CD4-positive, alpha-beta memory T cell (primary cell): ENCODE measurements around the gene ZNF777. TPM values are rescaled to one million over a fixed set of nuclear protein-coding genes. Genes with fewer than 3 reads are reported as not detected.
"Not testable (repeated sequence)": the region's sequence is repeated elsewhere in the genome, so short reads cannot be mapped to it uniquely, and the experiment has no call there.

ENCODE experiments used
- CTCF ChIA-PET: fragments of 350-600 bp; sonication (Branson Sonifier 250); formaldehyde crosslinking; loops from one replicate; lab custom pipeline; 2021; ENCODE audit warnings: inconsistent platforms; ENCODE audit not compliant: partially characterized antibody; lab: Charles Lee
- POLR2A ChIA-PET: fragments of 350-600 bp; sonication (Branson Sonifier 250); formaldehyde crosslinking; loops from one replicate; lab custom pipeline; 2021; ENCODE audit not compliant: partially characterized antibody; lab: Charles Lee
- DNase-seq, 5 donors: peaks; one replicate each; pipeline versions ENCODE4 v3.0.0 to v3.0.0-alpha.2; 2020 to 2022; ENCODE audit warnings: mixed read lengths in 1 of 5
- H3K27ac ChIP-seq: one replicate; pipeline ENCODE4 v1.7.0; 2013; ENCODE audit warnings: low read depth, low read length
- H3K27me3 ChIP-seq: 2 replicates; pipeline ENCODE4 v1.7.0; 2013; ENCODE audit warnings: mild to moderate bottlenecking, low read length, moderate library complexity; ENCODE audit not compliant: insufficient read depth
- H3K36me3 ChIP-seq: 2 replicates; pipeline ENCODE4 v1.7.0; 2013; ENCODE audit warnings: mild to moderate bottlenecking, low read length, moderate library complexity; ENCODE audit not compliant: insufficient read depth
- H3K4me1 ChIP-seq: 2 replicates; pipeline ENCODE4 v1.7.0; 2013; ENCODE audit warnings: mild to moderate bottlenecking, low read length, moderate library complexity; ENCODE audit not compliant: insufficient read depth
- H3K4me3 ChIP-seq, 2 donors: one replicate each; pipeline ENCODE4 v1.7.0; 2013; ENCODE audit warnings: low read length in 2 of 2, mild to moderate bottlenecking in 1 of 2
- H3K9me3 ChIP-seq, 2 donors: one replicate each; pipeline ENCODE4 v1.7.0; 2013; ENCODE audit warnings: low read length in 2 of 2, control low read depth in 1 of 2; ENCODE audit not compliant: control insufficient read depth in 1 of 2
- H3K27ac Mint-ChIP-seq, 7 donors: one replicate each; pipeline ENCODE4 v1.8.0; 2020 to 2021; ENCODE audit warnings: mixed read lengths in 7 of 7, mild to moderate bottlenecking in 6 of 7, inconsistent platforms in 3 of 7, moderate library complexity in 3 of 7
- H3K27me3 Mint-ChIP-seq, 2 donors: one replicate each; pipeline ENCODE4 v1.8.0; 2020 to 2021; ENCODE audit warnings: mixed read lengths in 2 of 2
- H3K36me3 Mint-ChIP-seq, 2 donors: one replicate each; pipeline ENCODE4 v1.8.0; 2020 to 2021; ENCODE audit warnings: mixed read lengths in 2 of 2, inconsistent platforms in 1 of 2, mild to moderate bottlenecking in 1 of 2
- H3K4me1 Mint-ChIP-seq, 4 donors: one replicate each; pipeline ENCODE4 v1.8.0; 2020 to 2021; ENCODE audit warnings: mixed read lengths in 4 of 4, mild to moderate bottlenecking in 1 of 4
- H3K4me3 Mint-ChIP-seq, 8 donors: one replicate each; pipeline ENCODE4 v1.8.0; 2020 to 2021; ENCODE audit warnings: mixed read lengths in 8 of 8, mild to moderate bottlenecking in 7 of 8, moderate library complexity in 6 of 8, inconsistent platforms in 3 of 8
- H3K9me3 Mint-ChIP-seq, 8 donors: one replicate each; pipeline ENCODE4 v1.8.0; 2020 to 2021; ENCODE audit warnings: mixed read lengths in 8 of 8, mild to moderate bottlenecking in 5 of 8, inconsistent platforms in 3 of 8, moderate library complexity in 1 of 8
- intact Hi-C: fragments of 100-400 bp; cut with micrococcal nuclease; formaldehyde crosslinking; loops from one replicate; pipeline ENCODE4 v1.15.1; 2023
- polyA plus RNA-seq, 2 donors: library from polyadenylated mRNA; unstranded; fragments of 300-500 nt; fragmentation: Illumina TruSeq; gene quantifications; one replicate each; pipeline ENCODE4 v1.2.3, GENCODE V29; 2021
- total RNA-seq, 2 experiments: library from RNA; stranded (reverse); gene quantifications; one replicate each; pipeline ENCODE4 v1.2.3, GENCODE V29; 2021

Gene ZNF777
- total and polyA plus RNA-seq, 4 experiments from 2014 or later, result 0.19 to 16.8 (median 9.8) TPM

- Mint-ChIP-seq H3K4me3 (no peak overlapping the region), H3K27ac (no peak overlapping the region), H3K4me1 (peaks cover 18 to 29% (median 24%) of the 10 kb centered on the region in 4 donors), H3K36me3 (peaks cover 31 to 61% of the 10 kb centered on the region in 2 donors), H3K9me3 (peaks cover 0 to 1% (median 0%) of the 10 kb centered on the region in 8 donors), H3K27me3 (no peaks in the 10 kb centered on the region)
- CTCF ChIA-PET, result interaction anchor here (1.0 to 1.2 kb wide), 2 partner anchors 15 to 32 kb away, joined by 3 to 5 read pairs; no protein-coding TSS in a partner anchor
- H3K4me3 ChIP-seq, result no peak overlapping the region
- peaks cover 38% of the 10 kb centered on the region for H3K36me3 ChIP-seq
- intact Hi-C loops, result no loop called here
- POLR2A ChIA-PET, result no interaction called here
- H3K27ac ChIP-seq, result no peak overlapping the region
- peaks cover 17% of the 10 kb centered on the region for H3K4me1 ChIP-seq
- DNase-seq, result no peak
- H3K27me3 ChIP-seq, result no peaks in the 10 kb centered on the region
- no peaks in the 10 kb centered on the region for H3K9me3 ChIP-seq
Measured at GRCh38 chr7:149454750-149455149, 6.1 kb downstream of the ZNF777 start.

GRCh38 chr7:149454006-149454405 lies 6.9 kb downstream of the ZNF777 start:
- Histone ChIP-seq H3K27me3 (no peaks in the 10 kb centered on the region), H3K4me3 (no peak overlapping the region), H3K36me3 (peaks cover 45% of the 10 kb centered on the region), H3K27ac (no peak overlapping the region), H3K9me3 (no peaks in the 10 kb centered on the region), H3K4me1 (peaks cover 13% of the 10 kb centered on the region)
- DNase-seq, result no peak
- Mint-ChIP-seq H3K9me3 (peaks cover 0 to 1% (median 0%) of the 10 kb centered on the region in 8 donors), H3K27ac (no peak overlapping the region), H3K27me3 (no peaks in the 10 kb centered on the region), H3K4me3 (no peak overlapping the region), H3K4me1 (peaks cover 17 to 27% (median 24%) of the 10 kb centered on the region in 4 donors), H3K36me3 (peaks cover 39 to 68% of the 10 kb centered on the region in 2 donors)
- intact Hi-C loops, result no loop called here
- CTCF ChIA-PET, result interaction anchor here (1.0 to 1.2 kb wide), 2 partner anchors 14 to 31 kb away, joined by 3 to 5 read pairs; no protein-coding TSS in a partner anchor
- POLR2A ChIA-PET, result no interaction called here

DNA sequence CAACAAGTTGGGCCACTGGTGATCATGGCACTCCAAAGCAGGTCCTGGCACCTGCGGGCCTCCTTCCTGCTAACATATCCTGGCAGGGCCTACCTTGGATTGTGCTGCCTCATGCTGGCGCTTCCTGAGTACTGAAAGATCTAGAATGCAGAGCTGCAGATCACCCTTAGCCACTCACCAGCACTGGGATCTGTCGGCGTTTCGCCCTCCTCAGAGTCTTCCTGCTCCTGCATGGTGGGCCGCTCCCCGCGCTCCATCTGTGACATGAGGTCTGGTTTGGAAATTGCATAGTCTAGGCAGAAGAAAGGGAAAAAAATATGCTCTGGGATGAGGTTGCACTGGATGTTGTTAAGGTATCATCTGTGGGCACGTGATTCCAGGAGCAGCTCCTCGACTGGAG lies 10.0 kb downstream of the ZNF777 start:
- Mint-ChIP-seq H3K9me3 (peaks cover 0 to 1% (median 0%) of the 10 kb centered on the region in 8 donors), H3K4me1 (peaks cover 4 to 10% (median 6%) of the 10 kb centered on the region in 4 donors), H3K4me3 (no peak overlapping the region), H3K27ac (no peak overlapping the region), H3K36me3 (peaks cover 59 to 73% of the 10 kb centered on the region in 2 donors), H3K27me3 (no peaks in the 10 kb centered on the region)
- Histone ChIP-seq H3K4me1 (no peaks in the 10 kb centered on the region), H3K4me3 (no peak overlapping the region), H3K27me3 (no peaks in the 10 kb centered on the region), H3K9me3 (no peaks in the 10 kb centered on the region), H3K27ac (no peak overlapping the region), H3K36me3 (peaks cover 57% of the 10 kb centered on the region)
- no peak for DNase-seq
- ChIA-PET CTCF (interaction anchor here (1.4 kb wide), 1 partner anchor 9 kb away, joined by 4 read pairs; no protein-coding TSS in a partner anchor), POLR2A (no interaction called here)
- intact Hi-C loops, result no loop called here

DNA sequence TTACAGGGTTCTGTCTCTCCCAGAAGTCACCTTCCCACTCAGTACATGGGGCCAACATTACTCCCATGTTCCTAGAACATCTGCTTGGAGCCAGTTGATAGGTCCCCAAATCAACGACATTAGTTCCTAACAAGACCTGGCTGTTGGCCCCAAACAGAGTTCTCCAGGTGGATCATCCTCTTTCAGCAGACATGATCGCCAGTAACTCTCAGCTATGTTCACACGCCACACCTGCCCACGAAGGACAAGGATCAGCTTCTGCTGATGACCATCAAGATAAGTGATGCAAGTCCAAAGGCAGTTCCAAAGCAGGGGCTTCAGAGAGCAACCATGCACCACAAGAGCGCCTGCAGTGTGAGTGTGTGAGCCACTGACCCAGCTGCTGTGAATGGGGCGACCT lies 11.0 kb downstream of the ZNF777 start:
- Histone ChIP-seq H3K27ac (no peak overlapping the region), H3K4me1 (no peaks in the 10 kb centered on the region), H3K36me3 (peaks cover 57% of the 10 kb centered on the region), H3K27me3 (no peaks in the 10 kb centered on the region), H3K9me3 (no peaks in the 10 kb centered on the region), H3K4me3 (no peak overlapping the region)
- peaks cover 0 to 1% (median 0%) of the 10 kb centered on the region in 8 donors for H3K9me3 Mint-ChIP-seq
- peaks cover 4 to 10% (median 6%) of the 10 kb centered on the region in 4 donors for H3K4me1 Mint-ChIP-seq
- H3K27me3 Mint-ChIP-seq, result no peaks in the 10 kb centered on the region
- intact Hi-C loops, result no loop called here
- H3K27ac Mint-ChIP-seq, result no peak overlapping the region
- DNase-seq, result no peak
- POLR2A ChIA-PET, result no interaction called here
- CTCF ChIA-PET, result no interaction called here
- H3K4me3 Mint-ChIP-seq, result no peak overlapping the region
- H3K36me3 Mint-ChIP-seq, result peaks cover 61 to 70% of the 10 kb centered on the region in 2 donors

DNA sequence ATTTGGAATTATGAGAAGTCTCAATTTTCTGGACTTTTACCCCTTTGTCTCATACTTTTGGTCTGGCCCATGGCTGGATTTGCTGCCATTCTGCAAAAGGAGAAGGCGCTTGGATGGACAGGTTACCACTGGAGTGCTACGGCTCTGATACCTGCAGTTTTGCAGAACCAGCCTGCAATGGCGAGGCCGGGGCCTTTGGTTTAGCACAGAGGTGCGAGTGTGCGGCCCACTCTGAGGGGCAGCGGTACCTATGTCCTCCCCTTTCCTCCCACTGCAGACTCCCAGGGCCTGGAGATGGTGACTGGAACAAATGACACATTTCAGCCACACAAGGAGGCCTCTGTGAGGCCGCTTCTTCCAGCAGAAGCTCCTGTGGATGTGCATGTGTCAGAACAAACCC lies 11.9 kb downstream of the ZNF777 start:
- intact Hi-C loops, result no loop called here
- Histone ChIP-seq H3K27me3 (no peaks in the 10 kb centered on the region), H3K27ac (no peak overlapping the region), H3K4me3 (no peak overlapping the region), H3K36me3 (peaks cover 54% of the 10 kb centered on the region), H3K4me1 (no peaks in the 10 kb centered on the region), H3K9me3 (no peaks in the 10 kb centered on the region)
- Mint-ChIP-seq H3K27me3 (no peaks in the 10 kb centered on the region), H3K4me3 (no peak overlapping the region), H3K27ac (no peak overlapping the region), H3K4me1 (peaks cover 4 to 10% (median 6%) of the 10 kb centered on the region in 4 donors), H3K36me3 (peaks cover 57 to 70% of the 10 kb centered on the region in 2 donors), H3K9me3 (peaks cover 0 to 1% (median 0%) of the 10 kb centered on the region in 8 donors)
- POLR2A ChIA-PET, result no interaction called here
- CTCF ChIA-PET, result no interaction called here
- no peak for DNase-seq

- H3K36me3 ChIP-seq, result peaks cover 47% of the 10 kb centered on the region
- H3K4me3 Mint-ChIP-seq, H3K27me3 Mint-ChIP-seq, H3K9me3 ChIP-seq, H3K9me3 Mint-ChIP-seq, H3K27ac ChIP-seq, H3K4me3 ChIP-seq, H3K4me1 Mint-ChIP-seq, H3K4me1 ChIP-seq, DNase-seq, CTCF ChIA-PET, H3K27me3 ChIP-seq, intact Hi-C loops: not testable (repeated sequence)
- Mint-ChIP-seq H3K36me3 (peaks cover 47 to 62% of the 10 kb centered on the region in 2 donors), H3K27ac (peak overlapping the region in 1 of 7 donors; percentile 19)
- POLR2A ChIA-PET, result interaction anchor here (1.1 kb wide), 1 partner anchor 16 kb away, joined by 4 read pairs; no protein-coding TSS in a partner anchor
Measured at GRCh38 chr7:149446026-149446425, 14.8 kb downstream of the ZNF777 start.

DNA sequence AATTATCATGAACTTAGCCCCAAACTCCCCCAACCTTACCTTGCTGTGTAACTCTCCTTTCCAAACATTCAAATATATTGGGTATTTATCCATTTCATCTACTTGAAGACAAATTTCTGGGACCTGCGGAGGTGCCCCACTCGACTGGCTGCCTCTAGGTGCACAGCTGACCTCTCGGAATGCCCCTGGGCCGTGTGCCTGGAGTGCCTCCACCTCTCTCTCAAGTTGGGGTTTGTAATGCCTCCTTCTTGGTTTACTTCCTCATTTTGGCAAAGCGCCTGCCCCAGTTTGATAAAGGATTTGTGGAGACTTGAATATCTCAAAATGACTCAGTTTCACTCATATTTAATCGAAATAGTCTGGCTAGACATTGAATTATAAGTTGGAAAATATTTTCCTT lies 16.6 kb downstream of the ZNF777 start:
- peaks cover 10 to 16% (median 12%) of the 10 kb centered on the region in 4 donors for H3K4me1 Mint-ChIP-seq
- Histone ChIP-seq H3K27ac (no peak overlapping the region), H3K36me3 (peaks cover 30% of the 10 kb centered on the region), H3K4me3 (no peak overlapping the region), H3K4me1 (peaks cover 10% of the 10 kb centered on the region), H3K27me3 (no peaks in the 10 kb centered on the region), H3K9me3 (no peaks in the 10 kb centered on the region)
- H3K36me3 Mint-ChIP-seq, result peaks cover 34 to 49% of the 10 kb centered on the region in 2 donors
- peak overlapping the region in 1 of 7 donors; percentile 32 for H3K27ac Mint-ChIP-seq
- intact Hi-C loops, result no loop called here
- H3K9me3 Mint-ChIP-seq, result no peaks in the 10 kb centered on the region
- no peaks in the 10 kb centered on the region for H3K27me3 Mint-ChIP-seq
- no peak for DNase-seq
- ChIA-PET POLR2A (no interaction called here), CTCF (interaction anchor here (1.5 kb wide), 1 partner anchor 160 kb away, joined by 4 read pairs; no protein-coding TSS in a partner anchor)
- no peak overlapping the region for H3K4me3 Mint-ChIP-seq
